ENCODE measurements around the gene PLP2.

PLP2 gene

DNA sequence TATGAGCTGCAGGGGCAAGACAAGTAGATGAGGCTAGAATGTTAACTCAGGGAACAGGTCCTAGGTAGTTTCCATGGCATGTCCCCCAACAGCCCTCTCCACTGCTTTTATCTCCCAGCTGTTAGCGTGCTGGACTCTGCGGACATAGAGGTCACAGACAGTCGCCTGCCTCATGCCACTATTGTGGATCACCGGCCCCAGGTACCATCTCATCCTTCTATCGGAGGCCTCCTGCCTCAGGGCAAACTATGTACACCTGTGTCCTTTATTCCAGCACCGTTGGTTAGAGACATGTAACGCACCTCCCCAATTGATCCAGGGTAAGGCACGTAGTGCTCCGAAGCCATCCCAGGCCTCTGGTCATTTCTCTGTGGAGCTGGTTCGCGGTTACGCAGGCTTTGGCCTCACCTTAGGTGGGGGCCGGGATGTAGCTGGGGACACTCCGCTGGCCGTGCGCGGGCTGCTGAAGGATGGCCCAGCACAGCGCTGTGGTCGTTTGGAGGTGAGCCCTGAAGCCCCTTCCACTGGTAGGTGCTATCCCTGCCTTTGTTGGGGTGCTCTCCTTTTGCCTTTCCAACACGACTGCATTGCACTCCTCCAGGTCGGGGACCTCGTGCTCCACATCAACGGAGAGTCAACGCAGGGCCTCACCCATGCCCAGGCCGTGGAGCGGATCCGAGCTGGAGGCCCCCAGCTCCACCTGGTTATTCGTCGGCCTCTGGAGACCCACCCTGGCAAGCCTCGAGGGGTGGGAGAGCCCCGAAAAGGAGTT lies 6.9 kb upstream of the PLP2 start:
- Histone ChIP-seq H3K27me3 (ENCODE audit: insufficient read depth, poor library complexity, severe bottlenecking) (no peaks in the 10 kb centered on the region), H3K4me1 (ENCODE audit: insufficient read depth, poor library complexity, severe bottlenecking) (peaks cover 6% of the 10 kb centered on the region), H3K36me3 (ENCODE audit: low read depth) (no peaks in the 10 kb centered on the region), H3K9me3 (ENCODE audit: severe bottlenecking) (no peaks in the 10 kb centered on the region), H3K27ac (ENCODE audit: poor library complexity, severe bottlenecking) (peak overlapping the region; percentile 99), H3K4me3 (ENCODE audit: severe bottlenecking) (no peak overlapping the region)
- DNase-seq (ENCODE audit: low spot score) (no peak), ATAC-seq (ENCODE audit: low read depth) (no peak)
- TF ChIP-seq, protein P1, sequence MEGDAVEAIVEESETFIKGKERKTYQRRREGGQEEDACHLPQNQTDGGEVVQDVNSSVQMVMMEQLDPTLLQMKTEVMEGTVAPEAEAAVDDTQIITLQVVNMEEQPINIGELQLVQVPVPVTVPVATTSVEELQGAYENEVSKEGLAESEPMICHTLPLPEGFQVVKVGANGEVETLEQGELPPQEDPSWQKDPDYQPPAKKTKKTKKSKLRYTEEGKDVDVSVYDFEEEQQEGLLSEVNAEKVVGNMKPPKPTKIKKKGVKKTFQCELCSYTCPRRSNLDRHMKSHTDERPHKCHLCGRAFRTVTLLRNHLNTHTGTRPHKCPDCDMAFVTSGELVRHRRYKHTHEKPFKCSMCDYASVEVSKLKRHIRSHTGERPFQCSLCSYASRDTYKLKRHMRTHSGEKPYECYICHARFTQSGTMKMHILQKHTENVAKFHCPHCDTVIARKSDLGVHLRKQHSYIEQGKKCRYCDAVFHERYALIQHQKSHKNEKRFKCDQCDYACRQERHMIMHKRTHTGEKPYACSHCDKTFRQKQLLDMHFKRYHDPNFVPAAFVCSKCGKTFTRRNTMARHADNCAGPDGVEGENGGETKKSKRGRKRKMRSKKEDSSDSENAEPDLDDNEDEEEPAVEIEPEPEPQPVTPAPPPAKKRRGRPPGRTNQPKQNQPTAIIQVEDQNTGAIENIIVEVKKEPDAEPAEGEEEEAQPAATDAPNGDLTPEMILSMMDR (IDR thresholded peaks at IDR 0.05; ENCODE audit: poor library complexity, severe bottlenecking) = no peak

DNA sequence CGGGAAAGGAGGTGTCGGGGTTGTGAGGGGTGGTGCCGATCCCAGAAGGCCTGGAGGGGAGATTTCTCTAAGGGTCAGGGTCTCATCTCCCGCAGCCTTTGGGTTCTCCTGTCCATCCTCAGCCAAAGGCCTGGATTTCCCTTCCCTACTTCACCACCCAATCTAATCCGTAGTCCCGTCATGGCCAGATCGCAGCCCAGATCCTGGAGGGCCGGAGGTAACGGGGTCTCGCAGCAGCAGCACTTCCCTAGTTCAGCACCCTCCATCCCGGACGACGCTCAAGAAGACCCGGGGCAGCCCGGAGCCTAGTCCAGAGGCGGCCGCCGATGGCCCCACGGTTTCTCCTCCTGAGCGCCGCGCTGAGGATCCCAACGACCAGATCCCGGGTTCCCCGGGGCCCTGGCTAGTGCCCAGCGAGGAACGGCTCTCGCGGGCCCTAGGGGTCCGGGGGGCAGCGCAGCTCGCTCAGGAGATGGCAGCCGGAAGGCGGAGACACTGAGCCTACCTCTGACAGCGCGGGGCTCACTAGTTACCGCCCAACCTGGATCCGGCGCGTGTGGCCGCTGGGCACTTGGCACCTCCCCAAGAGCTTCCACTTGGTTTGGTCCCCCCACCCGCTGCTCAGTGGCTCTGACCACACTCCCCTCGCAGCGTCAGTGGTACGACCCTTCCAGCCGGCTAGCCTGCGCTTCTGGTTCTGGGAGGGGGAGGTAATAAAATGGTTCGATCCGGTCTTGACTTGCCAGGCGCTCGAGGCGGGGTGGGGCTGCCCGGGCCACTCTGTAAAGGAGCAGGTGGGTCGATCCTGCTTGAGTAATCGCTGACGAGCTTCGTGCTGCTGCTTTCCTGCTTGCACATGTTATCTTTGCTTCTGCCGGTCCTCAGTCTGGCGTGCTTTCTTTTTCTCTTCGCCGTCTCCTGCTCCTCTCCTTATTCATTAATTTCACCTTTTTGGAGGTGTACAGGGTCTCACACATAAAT lies 5.5 kb upstream of the PLP2 start:
- Histone ChIP-seq H3K36me3 (ENCODE audit: low read depth) (no peaks in the 10 kb centered on the region), H3K27me3 (ENCODE audit: insufficient read depth, poor library complexity, severe bottlenecking) (no peaks in the 10 kb centered on the region), H3K27ac (ENCODE audit: poor library complexity, severe bottlenecking) (peak overlapping the region; percentile 99), H3K4me1 (ENCODE audit: insufficient read depth, poor library complexity, severe bottlenecking) (peaks cover 6% of the 10 kb centered on the region), H3K9me3 (ENCODE audit: severe bottlenecking) (no peaks in the 10 kb centered on the region), H3K4me3 (ENCODE audit: severe bottlenecking) (peak overlapping the region; percentile 30)
- DNase-seq (ENCODE audit: low spot score) (peak; percentile 92), ATAC-seq (ENCODE audit: low read depth) (peak; percentile 60)
- TF ChIP-seq, protein P1 (IDR thresholded peaks at IDR 0.05; ENCODE audit: poor library complexity, severe bottlenecking) = peak; percentile 36

DNA sequence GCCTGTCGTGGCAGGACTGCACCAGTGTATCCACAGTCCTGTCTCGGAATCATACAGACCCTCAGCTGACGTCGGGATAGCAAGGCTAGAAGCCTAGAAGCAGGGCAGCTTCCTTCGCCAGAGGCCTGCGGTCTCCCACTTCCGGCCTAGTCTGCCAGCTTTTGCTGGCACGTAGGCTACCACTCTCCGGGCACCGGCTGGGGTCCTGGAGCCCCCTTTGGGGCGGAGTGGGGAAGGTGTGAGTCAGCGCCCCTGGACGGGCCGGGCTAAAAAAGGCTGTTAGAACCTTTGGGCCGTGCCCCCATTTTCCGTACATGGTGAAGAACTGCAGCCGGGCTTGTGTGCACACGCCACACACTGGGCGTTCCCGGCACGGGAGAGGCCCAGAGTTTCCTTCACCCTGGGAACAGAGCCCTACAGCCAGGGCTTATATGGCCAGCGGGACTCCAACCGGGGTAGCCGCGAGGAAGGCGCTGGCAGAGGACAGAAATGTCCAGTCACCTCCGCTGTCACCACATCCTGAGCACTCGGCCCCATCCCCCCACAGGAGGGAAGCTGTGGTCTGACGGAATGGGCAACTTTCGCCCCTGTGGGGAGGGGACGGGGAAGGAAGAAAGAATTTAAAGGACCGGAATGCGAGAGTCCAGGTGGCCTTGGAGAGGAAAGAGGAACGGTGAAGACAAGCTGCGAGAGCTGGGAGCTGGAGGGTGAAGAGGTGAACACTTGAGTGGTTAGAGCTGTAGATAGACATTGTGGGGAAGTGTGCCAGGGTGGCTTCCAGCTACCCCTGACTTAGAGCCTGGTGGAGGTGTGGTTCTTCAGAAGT lies 4.6 kb upstream of the PLP2 start:
- peak; percentile 47 for ATAC-seq (ENCODE audit: low read depth)
- peak overlapping the region; percentile 99 for H3K27ac ChIP-seq (ENCODE audit: poor library complexity, severe bottlenecking)
- no peaks in the 10 kb centered on the region for H3K9me3 ChIP-seq (ENCODE audit: severe bottlenecking)
- TF ChIP-seq, protein P1 (IDR thresholded peaks at IDR 0.05; ENCODE audit: poor library complexity, severe bottlenecking) = no peak
- H3K4me3 ChIP-seq (ENCODE audit: severe bottlenecking) = peak overlapping the region; percentile 26
- no peaks in the 10 kb centered on the region for H3K36me3 ChIP-seq (ENCODE audit: low read depth)
- DNase-seq (ENCODE audit: low spot score) = no peak
- no peaks in the 10 kb centered on the region for H3K27me3 ChIP-seq (ENCODE audit: insufficient read depth, poor library complexity, severe bottlenecking)
- peaks cover 6% of the 10 kb centered on the region for H3K4me1 ChIP-seq (ENCODE audit: insufficient read depth, poor library complexity, severe bottlenecking)

DNA sequence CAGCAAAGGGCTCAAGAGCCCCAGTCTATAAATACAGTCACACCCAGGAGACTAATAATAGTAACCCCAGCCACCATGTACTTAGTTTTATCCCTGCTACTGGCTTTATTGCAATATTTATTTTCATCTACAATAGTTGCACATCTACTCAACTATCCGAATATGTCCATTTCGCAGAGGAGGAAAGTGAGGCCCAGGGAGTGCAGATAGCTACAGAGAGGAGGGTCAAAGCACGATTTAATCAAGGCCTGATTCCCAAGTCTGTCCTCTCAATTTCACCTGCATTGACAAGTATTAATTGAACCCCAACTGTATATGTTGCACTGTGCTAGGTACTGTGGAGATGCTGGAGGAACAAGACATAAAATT lies 4.0 kb upstream of the PLP2 start:
- TF ChIP-seq, protein P1 (IDR thresholded peaks at IDR 0.05; ENCODE audit: poor library complexity, severe bottlenecking) = no peak
- ATAC-seq (ENCODE audit: low read depth) (no peak), DNase-seq (ENCODE audit: low spot score) (no peak)
- Histone ChIP-seq H3K27me3 (ENCODE audit: insufficient read depth, poor library complexity, severe bottlenecking) (no peaks in the 10 kb centered on the region), H3K27ac (ENCODE audit: poor library complexity, severe bottlenecking) (peak overlapping the region; percentile 99), H3K4me3 (ENCODE audit: severe bottlenecking) (peak overlapping the region; percentile 26), H3K4me1 (ENCODE audit: insufficient read depth, poor library complexity, severe bottlenecking) (peaks cover 6% of the 10 kb centered on the region), H3K36me3 (ENCODE audit: low read depth) (peaks cover 2% of the 10 kb centered on the region), H3K9me3 (ENCODE audit: severe bottlenecking) (no peaks in the 10 kb centered on the region)
